MM.1S (cell line): ENCODE data around the gene WASF2.

ENCODE experiments used
- CTCF ChIP-seq: fragments of 300-600 bp; sonication (generic); IDR thresholded peaks from 2 replicates; pipeline ENCODE4 v1.5.1; 2016; ENCODE audit warnings: antibody characterized with exemption, low read length, mixed read lengths
- EZH2 ChIP-seq: fragments of 300-600 bp; sonication (generic); optimal IDR thresholded peaks from 2 replicates; pipeline ENCODE3; 2017; ENCODE audit warnings: low read depth, mild to moderate bottlenecking, antibody characterized with exemption, low read length, mixed read lengths
- EZH2phosphoT487 ChIP-seq: fragments of 300-600 bp; sonication (generic); IDR thresholded peaks from 2 replicates; pipeline ENCODE4 v1.6.1; 2018; ENCODE audit warnings: antibody characterized with exemption, low read length

GRCh38 chr1:27361553-27361952 is 128.4 kb downstream of the WASF2 start:
- TF ChIP-seq CTCF (no peak), EZH2 (no peak), EZH2phosphoT487 (no peak)
